Brain microvascular endothelial cell (primary cell): Measurements from ENCODE around the gene PARD3.

ENCODE experiments used
- DNase-seq: peaks from one replicate; pipeline ENCODE4 v3.0.0-alpha.2; 2020
- H3K27ac ChIP-seq: fragments of 250-450 bp; sonication (Bioruptor Pico); 2 replicates; pipeline ENCODE4 v1.5.1; 2020; ENCODE audit warnings: mild to moderate bottlenecking, moderate library complexity
- H3K27me3 ChIP-seq: fragments of 250-450 bp; sonication (Bioruptor Pico); replicated peaks from 2 replicates; pipeline ENCODE4 v1.5.1; 2020; ENCODE audit warnings: mild to moderate bottlenecking
- H3K36me3 ChIP-seq: fragments of 250-450 bp; sonication (Bioruptor Pico); replicated peaks from 2 replicates; pipeline ENCODE4 v1.5.1; 2020; ENCODE audit warnings: mild to moderate bottlenecking
- H3K4me3 ChIP-seq: 2 replicates; pipeline ENCODE4 v1.5.1; 2011; ENCODE audit warnings: low read depth, mild to moderate bottlenecking, control low read depth, low read length, moderate library complexity
- in situ Hi-C: cut with HindIII; loops from 2 replicates; pipeline ENCODE4 v1.10.0; 2017; ENCODE audit warnings: low sequenced_read_pairs, low pct_ligation_motif_present
- TF ChIP-seq, protein P1 (sequence below): IDR thresholded peaks from 2 replicates; pipeline ENCODE4 v1.5.1; 2011; ENCODE audit warnings: low read depth, mild to moderate bottlenecking, moderate library complexity, low read length, control low read depth, inconsistent platforms; ENCODE audit errors: missing control alignments

Gene PARD3

DNA sequence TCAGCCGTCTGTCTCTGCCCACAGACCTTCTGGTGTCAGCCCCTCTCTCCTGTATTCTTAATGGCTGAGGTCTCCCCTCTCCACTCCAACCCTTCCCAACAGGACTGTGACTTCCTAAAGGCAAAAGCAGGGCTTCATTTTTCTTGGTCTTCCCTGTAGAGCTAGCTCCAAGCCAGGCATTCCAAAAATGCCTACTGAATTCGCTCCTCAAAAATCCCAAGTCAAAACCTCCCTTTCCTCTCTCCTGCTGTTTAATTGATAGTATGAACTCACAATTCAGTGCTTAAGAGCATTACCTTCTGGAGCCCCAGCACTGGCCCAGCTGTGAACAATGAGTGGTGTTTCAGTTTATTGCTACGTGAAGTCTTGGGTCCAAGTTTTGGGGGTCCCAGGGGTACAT lies 628.4 kb downstream of the PARD3 start:
- H3K27me3 ChIP-seq = no peaks in the 10 kb centered on the region
- TF ChIP-seq, protein P1, sequence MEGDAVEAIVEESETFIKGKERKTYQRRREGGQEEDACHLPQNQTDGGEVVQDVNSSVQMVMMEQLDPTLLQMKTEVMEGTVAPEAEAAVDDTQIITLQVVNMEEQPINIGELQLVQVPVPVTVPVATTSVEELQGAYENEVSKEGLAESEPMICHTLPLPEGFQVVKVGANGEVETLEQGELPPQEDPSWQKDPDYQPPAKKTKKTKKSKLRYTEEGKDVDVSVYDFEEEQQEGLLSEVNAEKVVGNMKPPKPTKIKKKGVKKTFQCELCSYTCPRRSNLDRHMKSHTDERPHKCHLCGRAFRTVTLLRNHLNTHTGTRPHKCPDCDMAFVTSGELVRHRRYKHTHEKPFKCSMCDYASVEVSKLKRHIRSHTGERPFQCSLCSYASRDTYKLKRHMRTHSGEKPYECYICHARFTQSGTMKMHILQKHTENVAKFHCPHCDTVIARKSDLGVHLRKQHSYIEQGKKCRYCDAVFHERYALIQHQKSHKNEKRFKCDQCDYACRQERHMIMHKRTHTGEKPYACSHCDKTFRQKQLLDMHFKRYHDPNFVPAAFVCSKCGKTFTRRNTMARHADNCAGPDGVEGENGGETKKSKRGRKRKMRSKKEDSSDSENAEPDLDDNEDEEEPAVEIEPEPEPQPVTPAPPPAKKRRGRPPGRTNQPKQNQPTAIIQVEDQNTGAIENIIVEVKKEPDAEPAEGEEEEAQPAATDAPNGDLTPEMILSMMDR = no peak
- DNase-seq = no peak
- H3K27ac ChIP-seq = no peak overlapping the region
- in situ Hi-C loops = no loop called here
- H3K4me3 ChIP-seq = no peak overlapping the region
- no peaks in the 10 kb centered on the region for H3K36me3 ChIP-seq

DNA sequence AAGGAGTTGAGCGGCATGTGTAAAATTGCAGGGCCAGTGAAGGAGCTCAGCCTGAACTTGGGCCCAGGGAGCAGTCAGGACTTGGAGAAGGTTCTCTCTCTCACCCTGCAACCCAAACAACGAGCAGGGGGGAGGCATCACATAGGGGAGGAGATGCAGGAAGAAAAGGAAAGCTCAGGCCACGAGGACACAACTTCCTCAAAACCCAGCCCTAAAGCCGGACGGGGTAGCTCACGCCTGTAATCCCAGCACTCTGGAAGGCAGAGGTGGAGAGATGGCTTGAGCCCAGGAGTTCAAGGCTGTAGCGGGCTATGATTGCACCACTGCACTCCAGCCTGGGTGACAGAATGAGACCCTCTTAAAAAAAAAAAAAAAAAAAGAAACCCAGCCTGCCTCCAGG lies 629.1 kb downstream of the PARD3 start:
- in situ Hi-C loops = no loop called here

DNA sequence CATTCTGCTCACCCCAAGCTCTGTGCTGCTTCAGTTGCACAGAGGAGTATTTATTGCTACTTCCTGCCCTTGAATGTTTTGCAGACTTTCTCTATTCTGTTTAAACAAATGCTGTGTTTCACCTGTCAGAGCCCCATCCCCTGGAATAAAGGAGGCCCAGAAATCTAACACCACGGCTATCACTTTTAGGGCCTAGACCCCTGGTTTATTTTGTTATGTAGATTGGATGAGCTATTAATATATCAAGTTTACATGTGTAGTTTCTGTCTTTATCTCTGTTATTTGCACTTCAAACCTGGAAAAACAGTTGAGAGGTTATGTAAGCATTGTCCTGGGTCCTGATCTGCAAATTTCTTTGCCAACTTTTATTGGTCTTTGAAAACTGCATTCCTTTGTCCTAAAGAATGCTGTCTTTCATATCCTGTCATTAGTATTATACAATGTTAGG lies 630.1 kb downstream of the PARD3 start:
- TF ChIP-seq, protein P1 = no peak
- in situ Hi-C loops = no loop called here
- H3K27me3 ChIP-seq = no peaks in the 10 kb centered on the region
- no peak overlapping the region for H3K4me3 ChIP-seq
- no peak for DNase-seq
- no peak overlapping the region for H3K27ac ChIP-seq
- no peaks in the 10 kb centered on the region for H3K36me3 ChIP-seq

More for the DNA sequence above, 629.1 kb downstream of the PARD3 start:
- no peak for DNase-seq
- H3K27me3 ChIP-seq = no peaks in the 10 kb centered on the region
- H3K4me3 ChIP-seq = no peak overlapping the region
- H3K27ac ChIP-seq = no peak overlapping the region
- no peaks in the 10 kb centered on the region for H3K36me3 ChIP-seq
- TF ChIP-seq, protein P1 = no peak

DNA sequence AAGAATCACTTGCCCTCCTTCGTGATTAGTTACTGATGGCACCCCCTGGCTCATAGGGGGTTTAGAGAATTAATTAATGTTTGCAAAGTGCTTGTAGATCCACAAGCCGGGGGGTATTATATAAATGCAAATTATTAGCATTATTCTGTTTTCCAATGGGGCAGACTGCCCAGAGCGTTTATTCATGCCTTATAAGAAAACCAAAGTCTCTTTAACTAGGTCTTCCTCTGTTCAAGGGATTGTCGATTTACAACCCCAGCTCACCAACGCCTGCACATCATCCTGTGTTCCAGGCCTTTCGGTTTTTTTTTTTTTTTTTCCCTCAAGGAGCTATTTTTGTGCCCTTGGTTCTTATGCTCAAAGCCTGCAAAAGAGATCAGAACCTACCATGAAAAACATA lies 630.7 kb downstream of the PARD3 start:
- H3K4me3 ChIP-seq = no peak overlapping the region
- DNase-seq = no peak
- in situ Hi-C loops = no loop called here
- no peaks in the 10 kb centered on the region for H3K36me3 ChIP-seq
- TF ChIP-seq, protein P1 = no peak
- no peak overlapping the region for H3K27ac ChIP-seq
- no peaks in the 10 kb centered on the region for H3K27me3 ChIP-seq

DNA sequence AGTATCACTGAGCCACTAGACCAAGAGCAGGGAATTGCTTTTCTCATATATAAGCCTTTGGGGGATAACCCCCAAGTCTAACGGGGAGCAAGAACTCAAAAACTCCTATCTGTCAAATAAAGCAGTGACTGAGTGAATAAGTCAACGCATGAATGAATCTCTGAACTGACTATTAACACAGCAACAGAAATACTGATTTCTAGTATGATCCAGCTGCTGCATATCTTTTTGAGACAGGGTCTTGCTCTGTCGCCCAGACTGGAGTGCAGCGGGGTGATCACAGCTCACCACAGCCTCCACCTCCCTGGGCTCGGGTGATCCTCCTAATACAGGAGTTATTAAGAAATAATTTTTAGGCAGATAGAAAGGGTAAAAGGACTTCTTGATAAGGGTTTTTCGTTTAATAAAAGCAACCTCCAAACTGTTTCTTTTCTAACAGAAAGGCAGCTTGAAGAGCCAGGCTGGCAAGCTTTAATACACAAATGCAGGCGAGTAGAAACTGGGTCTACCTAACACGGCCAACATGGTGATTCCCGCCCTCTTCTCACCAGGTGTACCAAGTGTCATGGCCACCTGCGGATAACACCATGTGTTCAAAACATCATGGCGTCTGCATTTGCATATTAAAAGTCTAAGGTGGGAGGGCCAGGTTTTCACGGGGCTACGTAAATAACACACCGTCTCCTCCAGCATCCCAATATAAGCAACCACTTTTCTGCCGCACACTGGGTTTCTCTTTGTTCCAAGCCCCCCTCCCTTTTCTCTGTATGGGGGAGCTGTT lies 631.9 kb downstream of the PARD3 start:
- TF ChIP-seq, protein P1 = no peak
- in situ Hi-C loops = no loop called here
- no peak for DNase-seq

More for the DNA sequence above, 631.9 kb downstream of the PARD3 start:
- Histone ChIP-seq H3K27ac (no peak overlapping the region), H3K4me3 (no peak overlapping the region), H3K36me3 (no peaks in the 10 kb centered on the region), H3K27me3 (no peaks in the 10 kb centered on the region)
